Measurements from ENCODE around the gene RTN3. TPM values are rescaled to one million over a fixed set of nuclear protein-coding genes. Genes with fewer than 3 reads are reported as not detected.

Gene RTN3, protein sequence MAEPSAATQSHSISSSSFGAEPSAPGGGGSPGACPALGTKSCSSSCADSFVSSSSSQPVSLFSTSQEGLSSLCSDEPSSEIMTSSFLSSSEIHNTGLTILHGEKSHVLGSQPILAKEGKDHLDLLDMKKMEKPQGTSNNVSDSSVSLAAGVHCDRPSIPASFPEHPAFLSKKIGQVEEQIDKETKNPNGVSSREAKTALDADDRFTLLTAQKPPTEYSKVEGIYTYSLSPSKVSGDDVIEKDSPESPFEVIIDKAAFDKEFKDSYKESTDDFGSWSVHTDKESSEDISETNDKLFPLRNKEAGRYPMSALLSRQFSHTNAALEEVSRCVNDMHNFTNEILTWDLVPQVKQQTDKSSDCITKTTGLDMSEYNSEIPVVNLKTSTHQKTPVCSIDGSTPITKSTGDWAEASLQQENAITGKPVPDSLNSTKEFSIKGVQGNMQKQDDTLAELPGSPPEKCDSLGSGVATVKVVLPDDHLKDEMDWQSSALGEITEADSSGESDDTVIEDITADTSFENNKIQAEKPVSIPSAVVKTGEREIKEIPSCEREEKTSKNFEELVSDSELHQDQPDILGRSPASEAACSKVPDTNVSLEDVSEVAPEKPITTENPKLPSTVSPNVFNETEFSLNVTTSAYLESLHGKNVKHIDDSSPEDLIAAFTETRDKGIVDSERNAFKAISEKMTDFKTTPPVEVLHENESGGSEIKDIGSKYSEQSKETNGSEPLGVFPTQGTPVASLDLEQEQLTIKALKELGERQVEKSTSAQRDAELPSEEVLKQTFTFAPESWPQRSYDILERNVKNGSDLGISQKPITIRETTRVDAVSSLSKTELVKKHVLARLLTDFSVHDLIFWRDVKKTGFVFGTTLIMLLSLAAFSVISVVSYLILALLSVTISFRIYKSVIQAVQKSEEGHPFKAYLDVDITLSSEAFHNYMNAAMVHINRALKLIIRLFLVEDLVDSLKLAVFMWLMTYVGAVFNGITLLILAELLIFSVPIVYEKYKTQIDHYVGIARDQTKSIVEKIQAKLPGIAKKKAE
- 95.0 TPM for total RNA-seq (2021; ENCODE audit: unreplicated experiment)
- polyA plus RNA-seq (2012), result 91.4 and 94.4 TPM in 2 replicates
- Bru-seq, nascent RNA, result percentile 86 among the genes with signal in this experiment
- BruChase-seq, experiment 1, labeled RNA remaining after a 6-hour chase, result percentile 92 among the genes with signal in this experiment
- percentile 84 among the genes with signal in this experiment for BruChase-seq, experiment 2, labeled RNA remaining after a 2-hour chase
- long read RNA-seq, full-length matches to known transcripts, result 210 of 242 reads
- long read RNA-seq, partial matches to known transcripts, result 4 of 242 reads
- long read RNA-seq, other reads (novel, unspliced or antisense), result 28 of 242 reads

- ChIA-PET CTCF (interaction anchor here (0.5 to 1.7 kb wide), 7 partner anchors 10 to 1817 kb away, joined by 3 to 8 read pairs (median 4); partner anchors contain the start of gene ATL3), RAD21 (ENCODE audit: low non-redundant PET in 1 of 2, low total read pairs in 2 of 2, uncharacterized antibody in 2 of 2, unreplicated experiment in 2 of 2) (no interaction called here), POLR2A (interaction anchor here (1.1 to 2.7 kb wide), 5 partner anchors 8 to 44 kb away, joined by 3 to 24 read pairs (median 4); partner anchors contain the start of gene ATL3)
- no peaks in the 10 kb centered on the region for H3K27me3 ChIP-seq (ENCODE audit: insufficient read depth, low read length)
- no peaks in the 10 kb centered on the region for H3K36me3 ChIP-seq (ENCODE audit: control insufficient read depth in 1 of 2, insufficient read depth in 2 of 2, low read length in 2 of 2)
- DNase-seq (ENCODE audit: low read depth, low spot score) (peak; percentile 96), ATAC-seq (peak; percentile 94)
- H3K4me2 ChIP-seq (ENCODE audit: low read length), result peak within 1 kb of the TSS; percentile 81
- peak within 1 kb of the TSS; percentile 95 for H3K27ac ChIP-seq (ENCODE audit: low read depth, low read length)
- peaks cover 7% of the 10 kb centered on the region; the same call in 1 of the 2 replicates for H4K20me1 ChIP-seq (ENCODE audit: insufficient read depth)
- peaks cover 13 to 20% of the 10 kb centered on the region in 2 experiments for H3K4me1 ChIP-seq (ENCODE audit: control insufficient read depth in 1 of 2, insufficient read depth in 2 of 2, low read length in 2 of 2)
- intact Hi-C loops (cut with micrococcal nuclease), result no loop called here
- BruUV-seq (replicated peaks), result no TSS peak
- H2AFZ ChIP-seq (ENCODE audit: low read depth, low read length, poor library complexity, severe bottlenecking), result peak within 1 kb of the TSS; percentile 89
- H3K9me2 ChIP-seq (ENCODE audit: insufficient read depth), result no peaks in the 10 kb centered on the region
- H3K79me2 ChIP-seq (ENCODE audit: insufficient read depth, low read length), result peaks cover 46% of the 10 kb centered on the region
- no peak for TF ChIP-seq TCF7L2 (IDR thresholded peaks at IDR 0.05; ENCODE audit: borderline replicate concordance, extremely low read depth, insufficient read depth, insufficient read length)
- peak; percentile 14 for TF ChIP-seq YY1 (IDR thresholded peaks at IDR 0.05; ENCODE audit: extremely low read depth, insufficient replicate concordance, low read depth, low read length)
- peak; percentile 93 for TF ChIP-seq POLR2A (IDR thresholded peaks at IDR 0.05; ENCODE audit: borderline replicate concordance, extremely low read depth, insufficient read depth, insufficient read length)
- no peak; the same call in 1 of the 2 replicates for TF ChIP-seq SIN3A (IDR thresholded peaks at IDR 0.05; ENCODE audit: low read depth)
- peak; percentile 98 for TF ChIP-seq POLR2AphosphoS5 (IDR thresholded peaks at IDR 0.05; ENCODE audit: low read depth, low read length)
- TF ChIP-seq, protein P1, sequence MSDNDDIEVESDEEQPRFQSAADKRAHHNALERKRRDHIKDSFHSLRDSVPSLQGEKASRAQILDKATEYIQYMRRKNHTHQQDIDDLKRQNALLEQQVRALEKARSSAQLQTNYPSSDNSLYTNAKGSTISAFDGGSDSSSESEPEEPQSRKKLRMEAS (IDR thresholded peaks at IDR 0.05), result peak; percentile 81
- peak within 1 kb of the TSS; percentile 80 for H3K9ac ChIP-seq (ENCODE audit: low read length)
- H3K9me3 ChIP-seq (ENCODE audit: control insufficient read depth in 1 of 2, insufficient read depth in 1 of 2, low read depth in 1 of 2, low read length in 2 of 2), result no peaks in the 10 kb centered on the region
- peak within 1 kb of the TSS; percentile 78 to 90 for H3K4me3 ChIP-seq (replicated peaks in 1 of 2; ENCODE audit: low read depth in 1 of 2, low read length in 2 of 2)
Measured at GRCh38 chr11:63681321-63682065, at the start of gene RTN3. Gene RTN3, plus strand, starts transcription at chr11:63681500. Its CDS starts 137 bp downstream, at chr11:63681637.
